H1 (cell line): ENCODE results near the gene VTN. TPM values are rescaled to one million over a fixed set of nuclear protein-coding genes. Genes with fewer than 3 reads are reported as not detected.

ENCODE experiments used
- CTCF ChIA-PET: fragments of 300-600 bp; sonication (Branson Sonifier 250); formaldehyde crosslinking; loops from one replicate; lab custom pipeline; 2021; ENCODE audit not compliant: partially characterized antibody; lab: Charles Lee
- POLR2A ChIA-PET: fragments of 300-600 bp; sonication (Branson Sonifier 250); formaldehyde crosslinking; loops from one replicate; lab custom pipeline; 2021; ENCODE audit warnings: inconsistent platforms; ENCODE audit not compliant: partially characterized antibody; lab: Charles Lee
- DNase-seq, 2 experiments: peaks; one replicate each; pipeline versions ENCODE4 v3.0.0 to v3.0.0-alpha.2; 2010 to 2022; ENCODE audit warnings: low spot score in 2 of 2, low read depth in 1 of 2, mixed read lengths in 1 of 2
- FAIRE-seq: peaks from 2 replicates; lab custom pipeline; 2011; peaks lifted over from hg19 to GRCh38; lab: Jason Lieb, UNC
- H2AFZ ChIP-seq: 2 replicates; pipeline ENCODE4 v1.8.1; 2012; ENCODE audit warnings: low read length, inconsistent platforms
- H2AK5ac ChIP-seq: 2 replicates; pipeline ENCODE4 v1.6.1; 2013; ENCODE audit warnings: low read depth, low read length
- H2BK120ac ChIP-seq: replicated peaks from 2 replicates; pipeline ENCODE3; 2013; ENCODE audit warnings: low read depth, low read length, inconsistent platforms
- H2BK12ac ChIP-seq: 2 replicates; pipeline ENCODE4 v1.6.1; 2013; ENCODE audit warnings: low read depth, low read length
- H2BK15ac ChIP-seq: 2 replicates; pipeline ENCODE4 v1.6.1; 2013; ENCODE audit warnings: low read length
- H2BK20ac ChIP-seq: 2 replicates; pipeline ENCODE4 v1.6.1; 2013; ENCODE audit warnings: low read length
- H2BK5ac ChIP-seq: 2 replicates; pipeline ENCODE4 v1.6.1; 2013; ENCODE audit warnings: low read depth, low read length
- H3K14ac ChIP-seq: 2 replicates; pipeline ENCODE4 v1.6.1; 2013; ENCODE audit warnings: inconsistent platforms; ENCODE audit not compliant: insufficient read length
- H3K18ac ChIP-seq: 2 replicates; pipeline ENCODE4 v1.6.1; 2013; ENCODE audit warnings: low read length; ENCODE audit errors: extremely low read depth
- H3K23ac ChIP-seq: 2 replicates; pipeline ENCODE4 v1.6.1; 2013; ENCODE audit warnings: inconsistent platforms; ENCODE audit not compliant: insufficient read length
- H3K23me2 ChIP-seq: 2 replicates; pipeline ENCODE4 v1.6.1; 2013; ENCODE audit warnings: low read depth, low read length
- H3K27ac ChIP-seq: 2 replicates; pipeline ENCODE4 v1.6.1; 2011; ENCODE audit warnings: low read depth, low read length, inconsistent platforms
- H3K27me3 ChIP-seq, 4 experiments: replicated peaks in 1 of 4; 1 replicate in 1 of 4; 2 replicates in 3 of 4; pipeline versions ENCODE4 v1.6.1 to v1.8.1; 2011 to 2013; ENCODE audit warnings: low read length in 3 of 4, mild to moderate bottlenecking in 3 of 4, inconsistent platforms in 2 of 4, mixed read lengths in 2 of 4, moderate library complexity in 1 of 4; ENCODE audit not compliant: control insufficient read depth in 3 of 4, insufficient read depth in 3 of 4; ENCODE audit errors: extremely low read depth in 1 of 4
- H3K36me3 ChIP-seq, 4 experiments: 2 replicates each; pipeline versions ENCODE4 v1.6.1 to v1.8.1; 2011 to 2013; ENCODE audit warnings: mild to moderate bottlenecking in 4 of 4, low read length in 3 of 4, moderate library complexity in 2 of 4, control low read depth in 1 of 4, inconsistent platforms in 1 of 4; ENCODE audit not compliant: insufficient read depth in 4 of 4, control insufficient read depth in 2 of 4
- H3K4ac ChIP-seq: replicated peaks from 2 replicates; pipeline ENCODE3; 2013; ENCODE audit warnings: low read length, low read depth, mixed read lengths, inconsistent platforms; ENCODE audit not compliant: insufficient read length
- H3K4me1 ChIP-seq, 4 experiments: replicated peaks in 1 of 4; 1 replicate in 1 of 4; 2 replicates in 3 of 4; pipeline versions ENCODE4 v1.6.1 to v1.8.1; 2011 to 2013; ENCODE audit warnings: low read length in 3 of 4, inconsistent platforms in 2 of 4, mixed read lengths in 1 of 4; ENCODE audit not compliant: insufficient read depth in 4 of 4, control insufficient read depth in 3 of 4
- H3K4me2 ChIP-seq, 2 experiments: 2 replicates each; pipeline versions ENCODE4 v1.6.1 to v1.8.1; 2011 to 2013; ENCODE audit warnings: low read depth in 2 of 2, low read length in 2 of 2, control low read depth in 1 of 2, inconsistent platforms in 1 of 2, mild to moderate bottlenecking in 1 of 2; ENCODE audit not compliant: insufficient read depth in 1 of 2
- H3K4me3 ChIP-seq, 4 experiments: fragments of 200-600, 300-600 bp in 1 of 4; sonication (generic), shearing (Covaris generic), sonication (Bioruptor Twin) in 1 of 4; 2 replicates each; pipeline versions ENCODE4 v1.5.1 to v1.8.1; 2011 to 2016; ENCODE audit warnings: low read length in 4 of 4, low read depth in 3 of 4, control low read depth in 2 of 4, inconsistent platforms in 2 of 4, mild to moderate bottlenecking in 2 of 4, mixed read lengths in 1 of 4, moderate library complexity in 1 of 4; ENCODE audit not compliant: insufficient read depth in 2 of 4; ENCODE audit errors: extremely low read depth in 1 of 4
- H3K56ac ChIP-seq: replicated peaks from 2 replicates; pipeline ENCODE3; 2013; ENCODE audit warnings: low read depth, mild to moderate bottlenecking, mixed read lengths, low read length, inconsistent platforms; ENCODE audit not compliant: insufficient read length
- H3K79me1 ChIP-seq: 2 replicates; pipeline ENCODE4 v1.6.1; 2013; ENCODE audit warnings: low read depth, low read length, control low read depth
- H3K79me2 ChIP-seq, 2 experiments: 2 replicates each; pipeline versions ENCODE4 v1.6.1 to v1.8.1; 2012 to 2013; ENCODE audit warnings: low read length in 2 of 2, mild to moderate bottlenecking in 2 of 2, inconsistent platforms in 1 of 2; ENCODE audit not compliant: insufficient read depth in 2 of 2, control insufficient read depth in 1 of 2
- H3K9ac ChIP-seq, 4 experiments: replicated peaks in 1 of 4; 1 replicate in 1 of 4; 2 replicates in 3 of 4; pipeline versions ENCODE4 v1.6.1 to v1.8.1; 2011 to 2013; ENCODE audit warnings: low read depth in 3 of 4, low read length in 3 of 4, control low read depth in 2 of 4, mild to moderate bottlenecking in 2 of 4, moderate library complexity in 2 of 4, inconsistent platforms in 1 of 4; ENCODE audit errors: extremely low read depth in 1 of 4
- H3K9me3 ChIP-seq, 2 experiments: 2 replicates each; pipeline versions ENCODE4 v1.6.1 to v1.8.1; 2012 to 2013; ENCODE audit warnings: mild to moderate bottlenecking in 2 of 2, moderate library complexity in 2 of 2, control low read depth in 1 of 2, inconsistent platforms in 1 of 2, low read depth in 1 of 2, low read length in 1 of 2, mixed read lengths in 1 of 2; ENCODE audit not compliant: insufficient read depth in 2 of 2
- H4K20me1 ChIP-seq, 2 experiments: replicated peaks in 1 of 2; 2 replicates each; pipeline versions ENCODE3 to v1.8.1; 2011 to 2013; ENCODE audit warnings: inconsistent platforms in 2 of 2, low read length in 2 of 2, mild to moderate bottlenecking in 1 of 2; ENCODE audit not compliant: insufficient read depth in 2 of 2, control insufficient read depth in 1 of 2
- H4K5ac ChIP-seq: 2 replicates; pipeline ENCODE4 v1.6.1; 2013; ENCODE audit warnings: low read length, low read depth, mixed read lengths, inconsistent platforms; ENCODE audit not compliant: insufficient read length
- H4K8ac ChIP-seq: 2 replicates; pipeline ENCODE4 v1.8.0; 2013; ENCODE audit warnings: mild to moderate bottlenecking, moderate library complexity, low read length, inconsistent platforms; ENCODE audit not compliant: insufficient read depth; ENCODE audit errors: extremely low read depth
- H4K91ac ChIP-seq: replicated peaks from 2 replicates; pipeline ENCODE3; 2013; ENCODE audit warnings: low read length, mixed read lengths, inconsistent platforms; ENCODE audit not compliant: insufficient read length
- BRCA1 ChIP-seq: IDR thresholded peaks from 2 replicates; pipeline ENCODE4 v1.6.1; 2012; ENCODE audit warnings: low read depth, low read length, improper control_type of control experiment
- CBX8 ChIP-seq: fragments of 300-800, 300-1000 bp; sonication (generic); IDR thresholded peaks from 2 replicates; pipeline ENCODE4 v1.7.1; 2016; ENCODE audit warnings: low read depth, low read length, borderline replicate concordance
- CTCF ChIP-seq, 3 experiments: IDR thresholded peaks; 1 replicate in 2 of 3; 2 replicates in 1 of 3; pipeline versions ENCODE4 v1.5.1 to v1.6.1; 2011; ENCODE audit warnings: low read length in 3 of 3, mild to moderate bottlenecking in 3 of 3, inconsistent platforms in 2 of 3, low read depth in 1 of 3, moderate library complexity in 1 of 3; ENCODE audit not compliant: insufficient read depth in 1 of 3; ENCODE audit errors: control extremely low read depth in 1 of 3
- WGBS, 2 experiments: shearing (Covaris generic) in 1 of 2; methylation state at CpG; one replicate each; pipeline versions ENCODE4 v1.1.6 to v1.1.7; 2013 to 2015; ENCODE audit warnings: low lambda C conversion rate in 2 of 2, mixed read lengths in 2 of 2, inconsistent platforms in 1 of 2, low coverage in 1 of 2, missing lambda C conversion rate in 1 of 2; ENCODE audit not compliant: insufficient replicate concordance in 2 of 2, insufficient coverage in 1 of 2, insufficient read length in 1 of 2; ENCODE audit errors: extremely low coverage in 1 of 2, missing lambda C conversion rate in 1 of 2; 5-methylcytosine and 5-hydroxymethylcytosine counted together
- polyA plus RNA-seq, 7 experiments: library from polyadenylated mRNA; depleted of rRNA in 3 of 7; stranded (reverse) in 5 of 7; unstranded in 2 of 7; fragments of >200 nt in 5 of 7; fragments of 200-250 nt in 2 of 7; gene quantifications; 1 replicate in 5 of 7; 2 replicates in 1 of 7; 4 replicates in 1 of 7; pipeline versions ENCODE4 v1.2.1 to v1.2.3, GENCODE V29; 2011 to 2013; ENCODE audit warnings: missing spikeins in 2 of 7, mixed read lengths in 2 of 7
- total RNA-seq: library from RNA; stranded (reverse); fragmentation: NEBNext Ultra II Directional; extraction: Animal tissue kit (Norgen Biotek cat#: 25700); gene quantifications from 2 replicates; pipeline ENCODE4 v1.2.1, GENCODE V29; 2021

The VTN gene
- total and polyA plus RNA-seq, 2 of the 8 experiments (the other 6 are each of a cell fraction or from before 2014, with no cell fraction given) = 0.18 TPM; not detected in 1

GRCh38 chr17:28341516-28341915 lies 28.6 kb downstream of the VTN start:
- no peak for DNase-seq
- no peaks in the 10 kb centered on the region for H3K9me3 ChIP-seq
- H3K23ac ChIP-seq = no peak overlapping the region
- no peak overlapping the region for H3K4me3 ChIP-seq
- no peak overlapping the region for H3K14ac ChIP-seq
- H2BK12ac ChIP-seq = no peak overlapping the region
- no peak overlapping the region for H4K91ac ChIP-seq
- H4K5ac ChIP-seq = no peak overlapping the region
- H3K4me2 ChIP-seq = no peak overlapping the region
- H3K9ac ChIP-seq = no peak overlapping the region
- no peaks in the 10 kb centered on the region for H3K27me3 ChIP-seq
- no peak overlapping the region for H3K4ac ChIP-seq
- no peak overlapping the region for H2BK20ac ChIP-seq
- no peak overlapping the region for H2BK120ac ChIP-seq
- ChIA-PET CTCF (no interaction called here), POLR2A (interaction anchor here (9.7 kb wide), 1 partner anchor 15 kb away, joined by 92 read pairs; the partner anchor contains the start of gene POLDIP2)
- H2AFZ ChIP-seq = no peak overlapping the region
- H2BK5ac ChIP-seq = no peak overlapping the region
- 91% methylated on average over 11 of the region's 11 CpGs; no CpG with 5 or more reads in 1 of the 2 experiments for WGBS, 2 experiments
- peaks cover 8% of the 10 kb centered on the region in 2 experiments for H4K20me1 ChIP-seq
- H2AK5ac ChIP-seq = no peak overlapping the region
- FAIRE-seq = no peak
- H3K27ac ChIP-seq = no peak overlapping the region
- H3K18ac ChIP-seq = no peak overlapping the region
- TF ChIP-seq CBX8 (no peak), BRCA1 (no peak), CTCF (IDR thresholded peaks at IDR 0.05; ENCODE audit: control extremely low read depth in 1 of 3, insufficient read depth in 1 of 3, low read depth in 1 of 3, low read length in 3 of 3) (no peak)
- H3K36me3 ChIP-seq = peaks cover 8 to 24% (median 20%) of the 10 kb centered on the region in 4 experiments
- H3K79me1 ChIP-seq = peaks cover 12% of the 10 kb centered on the region
- no peak overlapping the region for H3K56ac ChIP-seq
- H3K23me2 ChIP-seq = peaks cover under 1% of the 10 kb centered on the region; the same call in 1 of the 2 replicates
- peaks cover 0 to 4% (median 4%) of the 10 kb centered on the region in 4 experiments; a peak in 6 of 7 replicates for H3K4me1 ChIP-seq
- H2BK15ac ChIP-seq = no peak overlapping the region
- H3K79me2 ChIP-seq = peaks cover 0 to 7% of the 10 kb centered on the region in 2 experiments; a peak in 2 of 4 replicates
- no peak overlapping the region for H4K8ac ChIP-seq
